ENCODE data around the gene METTL8.

METTL8 gene

GRCh38 chr2:171433763-171434012, at the start of gene METTL8:
TSS of gene METTL8 (minus strand) at chr2:171433990. CDS start at chr2:171392185, 41,805 bp downstream.
- DNase-seq: no peak

GRCh38 chr2:171482877-171483276, 49.1 kb upstream of the METTL8 start:
- DNase-seq: no peak

- DNase-seq: no peak
Measured at GRCh38 chr2:171482308-171482707, 48.5 kb upstream of the METTL8 start.

GRCh38 chr2:171480908-171481307, 47.1 kb upstream of the METTL8 start:
- no peak for DNase-seq

- DNase-seq: no peak
Measured at GRCh38 chr2:171479154-171479814, 45.5 kb upstream of the METTL8 start.

- no peak for DNase-seq
Measured at GRCh38 chr2:171478345-171478744, 44.6 kb upstream of the METTL8 start.

GRCh38 chr2:171475979-171476378, 42.2 kb upstream of the METTL8 start:
- DNase-seq: no peak

GRCh38 chr2:171470129-171470528, 36.3 kb upstream of the METTL8 start:
- DNase-seq: no peak

- DNase-seq: no peak
Measured at GRCh38 chr2:171469176-171469575, 35.4 kb upstream of the METTL8 start.

GRCh38 chr2:171460537-171460936, 26.7 kb upstream of the METTL8 start:
- no peak for DNase-seq

- DNase-seq: no peak
Measured at GRCh38 chr2:171459498-171459897, 25.7 kb upstream of the METTL8 start.

GRCh38 chr2:171452773-171453172, 19.0 kb upstream of the METTL8 start:
- no peak for DNase-seq

GRCh38 chr2:171451074-171451473, 17.3 kb upstream of the METTL8 start:
- no peak for DNase-seq

- DNase-seq: no peak
Measured at GRCh38 chr2:171447675-171448074, 13.9 kb upstream of the METTL8 start.

GRCh38 chr2:171441470-171441869, 7.7 kb upstream of the METTL8 start:
- DNase-seq: no peak

GRCh38 chr2:171436307-171436706, 2.5 kb upstream of the METTL8 start:
- no peak for DNase-seq

GRCh38 chr2:171434013-171434989, 511 bp upstream of the METTL8 start, which contains the start of gene DCAF17:
TSS of gene DCAF17 (plus strand) at chr2:171434226. CDS start at chr2:171434578, 352 bp downstream.
- DNase-seq: peak; percentile 74 to 95

- peak in 1 of 2 experiments; percentile 26 for DNase-seq
Measured at GRCh38 chr2:171432969-171433762, 624 bp downstream of the METTL8 start.

GRCh38 chr2:171432206-171432968, 1.4 kb downstream of the METTL8 start:
- DNase-seq: no peak

- no peak for DNase-seq
Measured at GRCh38 chr2:171431677-171432167, 2.1 kb downstream of the METTL8 start.

GRCh38 chr2:171430516-171431410, 3.0 kb downstream of the METTL8 start:
- peak in 1 of 2 experiments; percentile 7 for DNase-seq

Data from NCI-H446 (cell line).